ENCODE results near the gene SH3PXD2A. TPM values are rescaled to one million over a fixed set of nuclear protein-coding genes. Genes with fewer than 3 reads are reported as not detected.

Gene SH3PXD2A
- total and polyA plus RNA-seq, 3 donors from 2014 or later, result 10.8 to 12.1 (median 12.0) TPM

DNA sequence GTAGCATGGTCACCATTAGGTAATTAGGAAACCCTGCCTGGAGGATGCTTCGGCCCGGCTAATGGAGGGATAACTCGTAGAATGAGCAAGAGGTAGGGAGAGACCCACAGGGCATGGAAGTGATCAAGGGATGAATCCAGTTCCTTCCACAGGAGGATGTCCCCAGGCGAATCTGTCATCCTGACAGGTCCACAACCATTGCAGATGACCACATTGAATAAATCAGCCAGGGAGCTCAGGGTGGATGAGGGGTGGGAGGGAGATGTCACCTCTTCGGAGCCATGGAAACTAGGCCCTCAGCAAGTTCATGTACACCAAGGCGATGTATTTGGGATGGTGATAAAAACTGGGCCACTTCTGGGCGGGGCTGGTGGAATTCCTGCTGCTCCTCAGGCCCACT is 28.5 kb downstream of the SH3PXD2A start:
- intact Hi-C loops (cut with DNase I; ENCODE audit: low total_unique reads), result no loop called here
- Histone ChIP-seq H3K27me3 (no peaks in the 10 kb centered on the region), H3K27ac (no peak overlapping the region), H3K36me3 (ENCODE audit: low read depth, missing control alignments) (no peaks in the 10 kb centered on the region), H3K4me3 (no peak overlapping the region), H3K4me1 (peaks cover 11% of the 10 kb centered on the region), H3K9me3 (no peaks in the 10 kb centered on the region)
- DNase-seq, result no peak
- no peak for TF ChIP-seq POLR2A (IDR thresholded peaks at IDR 0.05)
- TF ChIP-seq, protein P1, sequence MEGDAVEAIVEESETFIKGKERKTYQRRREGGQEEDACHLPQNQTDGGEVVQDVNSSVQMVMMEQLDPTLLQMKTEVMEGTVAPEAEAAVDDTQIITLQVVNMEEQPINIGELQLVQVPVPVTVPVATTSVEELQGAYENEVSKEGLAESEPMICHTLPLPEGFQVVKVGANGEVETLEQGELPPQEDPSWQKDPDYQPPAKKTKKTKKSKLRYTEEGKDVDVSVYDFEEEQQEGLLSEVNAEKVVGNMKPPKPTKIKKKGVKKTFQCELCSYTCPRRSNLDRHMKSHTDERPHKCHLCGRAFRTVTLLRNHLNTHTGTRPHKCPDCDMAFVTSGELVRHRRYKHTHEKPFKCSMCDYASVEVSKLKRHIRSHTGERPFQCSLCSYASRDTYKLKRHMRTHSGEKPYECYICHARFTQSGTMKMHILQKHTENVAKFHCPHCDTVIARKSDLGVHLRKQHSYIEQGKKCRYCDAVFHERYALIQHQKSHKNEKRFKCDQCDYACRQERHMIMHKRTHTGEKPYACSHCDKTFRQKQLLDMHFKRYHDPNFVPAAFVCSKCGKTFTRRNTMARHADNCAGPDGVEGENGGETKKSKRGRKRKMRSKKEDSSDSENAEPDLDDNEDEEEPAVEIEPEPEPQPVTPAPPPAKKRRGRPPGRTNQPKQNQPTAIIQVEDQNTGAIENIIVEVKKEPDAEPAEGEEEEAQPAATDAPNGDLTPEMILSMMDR (IDR thresholded peaks at IDR 0.05), result no peak
- WGBS, 2 donors, result 91 to 96% methylated on average over 7 of the region's 7 CpGs

DNA sequence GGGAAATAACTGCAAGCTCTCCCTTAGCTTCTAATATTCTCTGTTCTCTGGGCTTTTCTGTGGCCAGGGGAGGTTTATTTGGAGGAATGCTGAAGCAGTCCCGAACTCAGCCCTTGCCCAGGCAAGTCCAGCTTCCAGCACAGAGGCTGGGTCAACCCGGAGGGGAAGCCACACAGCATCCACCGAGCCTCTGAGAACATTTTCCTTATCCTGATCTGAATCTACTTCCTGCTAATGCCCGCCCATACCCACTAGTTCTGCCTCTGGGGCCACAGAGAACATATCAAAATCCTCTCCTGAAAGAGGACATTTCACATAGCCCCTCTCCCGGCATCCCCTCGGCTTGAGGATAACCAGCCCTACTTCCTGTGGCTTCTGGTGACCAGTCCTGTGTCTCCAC is 31.1 kb downstream of the SH3PXD2A start:
- Histone ChIP-seq H3K27me3 (no peaks in the 10 kb centered on the region), H3K9me3 (no peaks in the 10 kb centered on the region), H3K4me1 (peaks cover 11% of the 10 kb centered on the region), H3K4me3 (no peak overlapping the region), H3K36me3 (ENCODE audit: low read depth, missing control alignments) (no peaks in the 10 kb centered on the region), H3K27ac (no peak overlapping the region)
- intact Hi-C loops (cut with DNase I; ENCODE audit: low total_unique reads), result no loop called here
- 74 to 80% methylated on average over 6 of the region's 6 CpGs for WGBS, 2 donors
- no peak for DNase-seq
- no peak for TF ChIP-seq POLR2A (IDR thresholded peaks at IDR 0.05)
- TF ChIP-seq, protein P1 (IDR thresholded peaks at IDR 0.05), result no peak

DNA sequence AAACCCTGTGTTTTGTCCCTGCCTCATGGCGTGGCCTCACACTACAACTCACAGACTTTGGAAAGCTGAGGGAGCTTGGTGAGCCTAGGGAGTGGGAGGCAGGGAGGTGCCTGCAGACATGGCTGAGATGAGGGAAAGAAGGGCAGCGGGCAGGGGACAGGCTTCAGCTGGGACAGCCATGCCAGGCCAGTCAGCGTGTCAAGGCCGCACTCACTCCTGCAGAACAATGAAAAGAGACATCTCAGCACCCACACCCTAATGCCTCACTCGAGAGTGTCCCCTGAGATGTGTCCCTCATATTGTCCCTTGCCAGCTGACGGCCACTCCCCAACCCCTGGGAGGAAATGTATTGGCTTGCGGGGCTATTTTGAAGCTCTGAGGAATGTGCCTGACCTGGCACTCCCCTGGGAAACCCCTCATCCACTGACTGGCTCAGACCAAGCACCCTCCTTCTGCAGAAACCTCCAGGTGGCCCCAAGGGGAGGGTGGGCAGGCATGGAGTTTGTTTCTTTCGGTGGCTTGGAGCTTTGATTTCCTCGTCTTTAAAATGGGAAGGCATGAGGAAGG is 31.6 kb downstream of the SH3PXD2A start:
- no peak for TF ChIP-seq POLR2A (IDR thresholded peaks at IDR 0.05)
- TF ChIP-seq, protein P1 (IDR thresholded peaks at IDR 0.05), result no peak
- Histone ChIP-seq H3K27ac (no peak overlapping the region), H3K4me3 (no peak overlapping the region), H3K36me3 (ENCODE audit: low read depth, missing control alignments) (no peaks in the 10 kb centered on the region), H3K9me3 (no peaks in the 10 kb centered on the region), H3K27me3 (no peaks in the 10 kb centered on the region), H3K4me1 (peaks cover 11% of the 10 kb centered on the region)
- 73 to 79% methylated on average over 3 to 9 of the region's 9 CpGs for WGBS, 2 donors
- intact Hi-C loops (cut with DNase I; ENCODE audit: low total_unique reads), result no loop called here
- no peak for DNase-seq

DNA sequence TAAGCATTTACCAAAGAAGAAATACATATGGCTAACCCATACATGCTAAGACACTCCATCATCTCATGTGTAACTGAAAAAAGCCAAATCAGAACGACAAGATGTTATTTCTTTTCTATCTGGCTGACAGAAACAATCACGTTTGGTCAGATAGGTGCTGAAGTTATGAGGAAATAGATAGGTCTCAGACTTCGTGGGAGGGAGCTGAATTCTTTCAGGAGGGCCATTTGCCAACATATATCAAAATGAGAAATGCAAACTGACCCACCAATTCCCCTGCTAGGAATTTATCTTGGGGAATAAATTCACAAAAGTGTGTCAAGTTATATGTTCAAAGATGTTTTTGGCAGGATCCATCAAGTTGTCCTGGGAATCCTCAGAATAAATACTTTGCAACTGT is 32.6 kb downstream of the SH3PXD2A start:
- intact Hi-C loops (cut with DNase I; ENCODE audit: low total_unique reads), result no loop called here
- TF ChIP-seq, protein P1 (IDR thresholded peaks at IDR 0.05), result no peak
- TF ChIP-seq POLR2A (IDR thresholded peaks at IDR 0.05), result no peak
- Histone ChIP-seq H3K36me3 (ENCODE audit: low read depth, missing control alignments) (no peaks in the 10 kb centered on the region), H3K27me3 (no peaks in the 10 kb centered on the region), H3K4me3 (no peak overlapping the region), H3K4me1 (peaks cover 11% of the 10 kb centered on the region), H3K27ac (no peak overlapping the region), H3K9me3 (no peaks in the 10 kb centered on the region)
- WGBS, 2 donors, result 35 to 62% methylated on average over 3 of the region's 3 CpGs
- no peak for DNase-seq

DNA sequence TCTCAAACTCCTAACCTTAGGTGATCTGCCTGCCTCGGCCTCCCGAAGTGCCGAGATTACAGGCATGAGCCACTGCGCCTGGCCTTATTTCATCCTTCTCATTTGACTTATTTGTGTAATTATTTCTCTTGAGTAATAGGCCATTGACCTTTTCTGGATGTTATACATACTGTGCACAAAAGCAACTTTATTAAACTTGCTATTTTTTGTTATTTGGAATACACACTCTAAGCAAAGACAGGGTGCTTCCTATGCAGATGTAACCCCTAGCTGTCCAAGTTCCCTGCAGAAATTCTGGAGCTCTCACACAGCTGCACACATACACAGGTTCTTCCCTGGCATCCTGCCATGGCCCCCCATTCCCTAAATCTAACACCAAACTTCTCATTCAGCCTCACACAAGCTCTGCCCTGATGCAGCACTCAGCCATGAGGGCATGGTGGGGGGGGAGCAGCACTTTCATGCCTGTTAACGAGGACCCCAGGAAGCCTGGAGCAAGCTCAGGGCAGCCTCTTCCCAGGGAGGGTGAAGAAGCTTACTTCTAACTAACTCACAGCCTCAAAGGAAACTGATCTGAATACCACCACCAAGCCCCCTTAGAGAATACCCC is 33.2 kb downstream of the SH3PXD2A start:
- Histone ChIP-seq H3K4me1 (peaks cover 11% of the 10 kb centered on the region), H3K27ac (no peak overlapping the region), H3K9me3 (no peaks in the 10 kb centered on the region), H3K36me3 (ENCODE audit: low read depth, missing control alignments) (no peaks in the 10 kb centered on the region), H3K4me3 (no peak overlapping the region), H3K27me3 (no peaks in the 10 kb centered on the region)
- no peak for DNase-seq
- intact Hi-C loops (cut with DNase I; ENCODE audit: low total_unique reads), result no loop called here
- 91 to 93% methylated on average over 5 of the region's 5 CpGs for WGBS, 2 donors
- TF ChIP-seq, protein P1 (IDR thresholded peaks at IDR 0.05), result no peak
- no peak for TF ChIP-seq POLR2A (IDR thresholded peaks at IDR 0.05)
